Esophagus squamous epithelium (tissue), 4 donors: ENCODE results near the gene WFDC9.
"Not testable (repeated sequence)": the region's sequence is repeated elsewhere in the genome, so short reads cannot be mapped to it uniquely, and the experiment has no call there.

Source experiments
- CTCF ChIP-seq, 6 experiments: fragments of 450-650 bp in 4 of 6; fragments of 200-600 bp in 2 of 6; sonication (generic) in 2 of 6; IDR thresholded peaks; one replicate each; pipeline ENCODE4 v1.5.1; 2016 to 2019; ENCODE audit warnings: antibody characterized with exemption in 6 of 6, mild to moderate bottlenecking in 4 of 6, moderate library complexity in 4 of 6
- POLR2A ChIP-seq, 4 donors: fragments of 450-650 bp; IDR thresholded peaks; one replicate each; pipeline ENCODE4 v1.6.1; 2017; ENCODE audit warnings: antibody characterized with exemption in 4 of 4, mild to moderate bottlenecking in 4 of 4, moderate library complexity in 3 of 4

GRCh38 chr20:45569650-45570049, 61.4 kb downstream of the WFDC9 start:
- TF ChIP-seq CTCF, POLR2A (IDR thresholded peaks at IDR 0.05): not testable (repeated sequence)
